ENCODE measurements around the gene TMEM43.

Gene TMEM43

GRCh38 chr3:14140668-14141067, 15.8 kb downstream of the TMEM43 start:
- H3K4me3 ChIP-seq (ENCODE audit: low read depth, low read length), result no peak overlapping the region
- no peaks in the 10 kb centered on the region for H3K9me3 ChIP-seq (ENCODE audit: control insufficient read depth, insufficient read depth, low read depth, low read length)
- no peak overlapping the region for H3K27ac ChIP-seq (ENCODE audit: extremely low read depth, low read depth, low read length)
- CTCF ChIA-PET, result no interaction called here
- POLR2A ChIA-PET, result no interaction called here
- peaks cover 11% of the 10 kb centered on the region for H3K4me1 ChIP-seq (ENCODE audit: control insufficient read depth, insufficient read depth, low read length)
- peaks cover 0 to 77% of the 10 kb centered on the region in 2 experiments; a peak in 1 of 3 replicates for H3K36me3 ChIP-seq (ENCODE audit: control insufficient read depth in 2 of 2, insufficient read depth in 1 of 2, low read length in 2 of 2)
- TF ChIP-seq ZNF362 (tag by site-specific recombination; IDR thresholded peaks at IDR 0.05) (no peak), ZBTB26 (tag by site-specific recombination; optimal IDR thresholded peaks at IDR 0.05) (no peak), ZNF155 (tag by site-specific recombination; IDR thresholded peaks at IDR 0.05) (no peak), ZNF239 (tag by site-specific recombination; IDR thresholded peaks at IDR 0.05) (no peak), ZNF600 (tag by site-specific recombination; IDR thresholded peaks at IDR 0.05) (no peak; the same call in 1 of the 2 replicates), ZNF202 (tag by site-specific recombination; IDR thresholded peaks at IDR 0.05; ENCODE audit: borderline replicate concordance) (no peak), ZNF670 (tag by site-specific recombination; IDR thresholded peaks at IDR 0.05; ENCODE audit: low read depth) (no peak), OSR2 (tag by site-specific recombination; IDR thresholded peaks at IDR 0.05) (no peak), ZNF747 (tag by site-specific recombination; IDR thresholded peaks at IDR 0.05) (no peak), ZNF529 (tag by site-specific recombination; IDR thresholded peaks at IDR 0.05; ENCODE audit: insufficient replicate concordance) (no peak), OVOL3 (tag by site-specific recombination; IDR thresholded peaks at IDR 0.05) (no peak), BCL11A (tag by site-specific recombination; IDR thresholded peaks at IDR 0.05; ENCODE audit: low read depth) (no peak), ZNF24 (tag by site-specific recombination; IDR thresholded peaks at IDR 0.05) (no peak), ZNF658 (tag by site-specific recombination; IDR thresholded peaks at IDR 0.05) (no peak), ZNF37A (tag by site-specific recombination; IDR thresholded peaks at IDR 0.05) (no peak)
- TF ChIP-seq, protein P1, sequence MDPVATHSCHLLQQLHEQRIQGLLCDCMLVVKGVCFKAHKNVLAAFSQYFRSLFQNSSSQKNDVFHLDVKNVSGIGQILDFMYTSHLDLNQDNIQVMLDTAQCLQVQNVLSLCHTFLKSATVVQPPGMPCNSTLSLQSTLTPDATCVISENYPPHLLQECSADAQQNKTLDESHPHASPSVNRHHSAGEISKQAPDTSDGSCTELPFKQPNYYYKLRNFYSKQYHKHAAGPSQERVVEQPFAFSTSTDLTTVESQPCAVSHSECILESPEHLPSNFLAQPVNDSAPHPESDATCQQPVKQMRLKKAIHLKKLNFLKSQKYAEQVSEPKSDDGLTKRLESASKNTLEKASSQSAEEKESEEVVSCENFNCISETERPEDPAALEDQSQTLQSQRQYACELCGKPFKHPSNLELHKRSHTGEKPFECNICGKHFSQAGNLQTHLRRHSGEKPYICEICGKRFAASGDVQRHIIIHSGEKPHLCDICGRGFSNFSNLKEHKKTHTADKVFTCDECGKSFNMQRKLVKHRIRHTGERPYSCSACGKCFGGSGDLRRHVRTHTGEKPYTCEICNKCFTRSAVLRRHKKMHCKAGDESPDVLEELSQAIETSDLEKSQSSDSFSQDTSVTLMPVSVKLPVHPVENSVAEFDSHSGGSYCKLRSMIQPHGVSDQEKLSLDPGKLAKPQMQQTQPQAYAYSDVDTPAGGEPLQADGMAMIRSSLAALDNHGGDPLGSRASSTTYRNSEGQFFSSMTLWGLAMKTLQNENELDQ (tag by site-specific recombination; IDR thresholded peaks at IDR 0.05; ENCODE audit: low read depth), result no peak
- TF ChIP-seq, protein P2, sequence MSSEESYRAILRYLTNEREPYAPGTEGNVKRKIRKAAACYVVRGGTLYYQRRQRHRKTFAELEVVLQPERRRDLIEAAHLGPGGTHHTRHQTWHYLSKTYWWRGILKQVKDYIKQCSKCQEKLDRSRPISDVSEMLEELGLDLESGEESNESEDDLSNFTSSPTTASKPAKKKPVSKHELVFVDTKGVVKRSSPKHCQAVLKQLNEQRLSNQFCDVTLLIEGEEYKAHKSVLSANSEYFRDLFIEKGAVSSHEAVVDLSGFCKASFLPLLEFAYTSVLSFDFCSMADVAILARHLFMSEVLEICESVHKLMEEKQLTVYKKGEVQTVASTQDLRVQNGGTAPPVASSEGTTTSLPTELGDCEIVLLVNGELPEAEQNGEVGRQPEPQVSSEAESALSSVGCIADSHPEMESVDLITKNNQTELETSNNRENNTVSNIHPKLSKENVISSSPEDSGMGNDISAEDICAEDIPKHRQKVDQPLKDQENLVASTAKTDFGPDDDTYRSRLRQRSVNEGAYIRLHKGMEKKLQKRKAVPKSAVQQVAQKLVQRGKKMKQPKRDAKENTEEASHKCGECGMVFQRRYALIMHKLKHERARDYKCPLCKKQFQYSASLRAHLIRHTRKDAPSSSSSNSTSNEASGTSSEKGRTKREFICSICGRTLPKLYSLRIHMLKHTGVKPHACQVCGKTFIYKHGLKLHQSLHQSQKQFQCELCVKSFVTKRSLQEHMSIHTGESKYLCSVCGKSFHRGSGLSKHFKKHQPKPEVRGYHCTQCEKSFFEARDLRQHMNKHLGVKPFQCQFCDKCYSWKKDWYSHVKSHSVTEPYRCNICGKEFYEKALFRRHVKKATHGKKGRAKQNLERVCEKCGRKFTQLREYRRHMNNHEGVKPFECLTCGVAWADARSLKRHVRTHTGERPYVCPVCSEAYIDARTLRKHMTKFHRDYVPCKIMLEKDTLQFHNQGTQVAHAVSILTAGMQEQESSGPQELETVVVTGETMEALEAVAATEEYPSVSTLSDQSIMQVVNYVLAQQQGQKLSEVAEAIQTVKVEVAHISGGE (tag by site-specific recombination; conservative IDR thresholded peaks at IDR 0.05; ENCODE audit: low read depth), result no peak
- TF ChIP-seq, protein P3, sequence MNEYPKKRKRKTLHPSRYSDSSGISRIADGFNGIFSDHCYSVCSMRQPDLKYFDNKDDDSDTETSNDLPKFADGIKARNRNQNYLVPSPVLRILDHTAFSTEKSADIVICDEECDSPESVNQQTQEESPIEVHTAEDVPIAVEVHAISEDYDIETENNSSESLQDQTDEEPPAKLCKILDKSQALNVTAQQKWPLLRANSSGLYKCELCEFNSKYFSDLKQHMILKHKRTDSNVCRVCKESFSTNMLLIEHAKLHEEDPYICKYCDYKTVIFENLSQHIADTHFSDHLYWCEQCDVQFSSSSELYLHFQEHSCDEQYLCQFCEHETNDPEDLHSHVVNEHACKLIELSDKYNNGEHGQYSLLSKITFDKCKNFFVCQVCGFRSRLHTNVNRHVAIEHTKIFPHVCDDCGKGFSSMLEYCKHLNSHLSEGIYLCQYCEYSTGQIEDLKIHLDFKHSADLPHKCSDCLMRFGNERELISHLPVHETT (tag by site-specific recombination; IDR thresholded peaks at IDR 0.05), result no peak
